Stimulated activated naive B cell treated with anti-CD40 and anti-IgM and Interleukin-4, amounts not matched to agents 10 μg/mL and 1 μg/mL and 100 μg/mL, for 72 hours (primary cell): ENCODE measurements around the gene AACS.

ENCODE experiments used
- ATAC-seq, 2 donors: fragments of 150-1000 bp; cut with Tn5 transposase; replicated peaks; 2 replicates each; pipeline ENCODE4 v1.10.0; 2021; ENCODE audit warnings: moderate library complexity in 1 of 2
- DNase-seq: peaks from one replicate; pipeline ENCODE4 v3.0.0; 2021
- H3K27ac Mint-ChIP-seq: one replicate; pipeline ENCODE4 v1.8.0; 2022; ENCODE audit warnings: mild to moderate bottlenecking, mixed read lengths
- H3K27me3 Mint-ChIP-seq, 2 donors: one replicate each; pipeline ENCODE4 v1.8.0; 2022; ENCODE audit warnings: mixed read lengths in 2 of 2
- H3K36me3 Mint-ChIP-seq, 2 donors: one replicate each; pipeline ENCODE4 v1.8.0; 2022; ENCODE audit warnings: mixed read lengths in 2 of 2, mild to moderate bottlenecking in 1 of 2
- H3K4me1 Mint-ChIP-seq, 2 donors: one replicate each; pipeline ENCODE4 v1.8.0; 2022; ENCODE audit warnings: mixed read lengths in 2 of 2, mild to moderate bottlenecking in 1 of 2
- H3K4me3 Mint-ChIP-seq, 2 donors: one replicate each; pipeline ENCODE4 v1.8.0; 2022; ENCODE audit warnings: mild to moderate bottlenecking in 2 of 2, mixed read lengths in 2 of 2, moderate library complexity in 1 of 2
- H3K9me3 Mint-ChIP-seq, 2 donors: one replicate each; pipeline ENCODE4 v1.8.0; 2022; ENCODE audit warnings: mixed read lengths in 2 of 2, mild to moderate bottlenecking in 1 of 2

AACS gene

DNA sequence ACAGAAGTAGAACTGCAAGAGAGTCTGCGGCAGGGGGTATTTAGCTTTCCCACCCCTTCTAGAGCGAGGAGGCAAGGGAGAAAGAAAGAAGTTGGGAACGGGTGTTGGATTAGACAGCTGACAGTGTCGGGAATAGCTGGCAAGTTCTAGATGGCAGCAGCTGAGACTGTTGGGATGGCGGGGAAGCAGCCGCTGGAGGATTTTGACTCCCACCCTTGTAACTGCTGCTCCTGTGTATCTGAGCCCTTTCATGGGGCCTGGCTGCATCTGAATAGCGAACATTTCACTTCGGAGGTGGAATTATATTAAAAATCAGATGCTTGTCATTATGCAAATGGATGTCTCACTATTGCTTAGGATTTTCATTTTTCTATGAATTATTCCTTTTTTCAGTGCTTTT is 104.6 kb downstream of the AACS start:
- DNase-seq: no peak
- H3K4me3 Mint-ChIP-seq: no peak overlapping the region
- H3K9me3 Mint-ChIP-seq: peaks cover 0 to under 1% of the 10 kb centered on the region in 2 donors
- ATAC-seq: no peak
- H3K27ac Mint-ChIP-seq: no peak overlapping the region
- peaks cover 30 to 40% of the 10 kb centered on the region in 2 donors for H3K27me3 Mint-ChIP-seq
- no peaks in the 10 kb centered on the region for H3K36me3 Mint-ChIP-seq
- H3K4me1 Mint-ChIP-seq: no peaks in the 10 kb centered on the region

DNA sequence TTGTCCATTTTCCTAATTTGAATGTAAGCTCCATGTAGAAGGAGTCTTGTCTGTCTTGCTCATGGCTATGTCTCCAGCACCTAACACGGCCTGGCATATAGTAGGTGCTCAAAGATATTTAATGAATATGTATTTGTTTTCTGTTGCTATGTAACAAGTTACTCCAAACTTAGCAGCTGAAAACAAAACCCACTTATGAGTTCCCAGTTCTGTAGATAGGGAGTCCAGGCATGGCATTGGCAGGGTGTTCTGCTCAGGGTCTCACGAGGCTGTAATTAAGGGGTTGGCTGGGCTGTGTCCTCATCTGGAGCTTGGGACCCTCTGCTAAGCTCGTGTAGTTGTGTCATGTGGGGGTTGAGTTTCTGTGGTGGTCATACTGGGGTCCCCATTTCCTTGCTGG is 106.0 kb downstream of the AACS start:
- Mint-ChIP-seq H3K4me1 (no peaks in the 10 kb centered on the region), H3K9me3 (peaks cover 4 to 7% of the 10 kb centered on the region in 2 donors), H3K4me3 (no peak overlapping the region), H3K27ac (no peak overlapping the region), H3K36me3 (peaks cover 0 to 3% of the 10 kb centered on the region in 2 donors), H3K27me3 (peaks cover 38 to 51% of the 10 kb centered on the region in 2 donors)
- DNase-seq: no peak
- ATAC-seq: no peak

DNA sequence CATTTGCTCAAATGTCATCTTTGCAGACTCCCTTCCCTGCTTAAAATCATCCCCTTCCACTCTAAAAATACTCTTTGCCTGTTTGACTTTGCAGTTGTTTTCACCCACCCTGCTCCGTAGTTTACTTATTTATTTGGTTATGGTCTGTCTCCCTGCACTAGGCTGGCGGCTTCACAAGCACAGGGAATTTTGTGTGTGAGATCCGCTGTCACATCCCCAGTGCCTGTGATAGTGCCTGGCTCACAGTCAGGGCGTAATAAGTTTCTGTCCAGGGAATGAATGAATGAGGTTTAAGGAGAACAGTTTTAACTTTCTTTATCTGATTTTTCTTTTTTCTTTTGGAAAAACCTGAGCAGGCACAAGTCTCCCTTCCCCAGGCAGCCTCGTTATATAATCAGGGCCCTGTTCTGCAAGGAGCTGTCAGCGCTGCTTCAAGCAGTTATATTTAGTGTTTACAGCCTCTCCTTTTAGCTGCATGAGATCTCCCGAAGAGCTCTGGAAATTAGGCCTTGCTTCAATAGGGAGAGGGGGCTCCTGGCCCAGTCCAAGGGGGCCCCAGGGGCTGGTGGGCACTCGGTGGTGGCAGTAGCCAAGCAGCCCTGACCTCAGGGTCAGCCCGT is 107.1 kb downstream of the AACS start:
- Mint-ChIP-seq H3K27me3 (peaks cover 41 to 56% of the 10 kb centered on the region in 2 donors), H3K36me3 (peaks cover 0 to 3% of the 10 kb centered on the region in 2 donors), H3K9me3 (peaks cover 4 to 7% of the 10 kb centered on the region in 2 donors), H3K4me3 (no peak overlapping the region), H3K27ac (no peak overlapping the region), H3K4me1 (no peaks in the 10 kb centered on the region)
- no peak for DNase-seq
- ATAC-seq: no peak

DNA sequence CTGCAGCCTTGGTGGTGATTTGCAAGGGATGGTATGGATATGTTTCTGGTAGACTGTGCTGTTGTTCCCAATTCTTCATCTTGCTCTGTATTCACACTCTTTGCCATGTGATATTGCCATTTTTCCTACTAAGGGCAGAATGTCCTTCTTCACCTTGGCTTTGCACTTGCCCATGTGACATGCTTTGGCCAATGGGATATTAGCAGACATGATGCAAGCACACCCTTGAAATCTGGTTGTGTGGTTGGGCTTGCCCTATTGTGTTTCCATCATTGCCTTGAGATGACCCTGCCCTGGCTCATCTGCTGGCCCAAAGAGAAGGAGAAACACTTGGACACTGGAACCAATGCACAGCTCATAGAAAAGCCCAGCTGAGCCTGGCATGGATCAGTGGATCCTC is 110.3 kb downstream of the AACS start:
- Mint-ChIP-seq H3K9me3 (peaks cover 4 to 7% of the 10 kb centered on the region in 2 donors), H3K4me3 (no peak overlapping the region), H3K27me3 (peaks cover 41 to 62% of the 10 kb centered on the region in 2 donors), H3K36me3 (peaks cover 0 to 3% of the 10 kb centered on the region in 2 donors), H3K4me1 (no peaks in the 10 kb centered on the region), H3K27ac (no peak overlapping the region)
- ATAC-seq (no peak), DNase-seq (no peak)

DNA sequence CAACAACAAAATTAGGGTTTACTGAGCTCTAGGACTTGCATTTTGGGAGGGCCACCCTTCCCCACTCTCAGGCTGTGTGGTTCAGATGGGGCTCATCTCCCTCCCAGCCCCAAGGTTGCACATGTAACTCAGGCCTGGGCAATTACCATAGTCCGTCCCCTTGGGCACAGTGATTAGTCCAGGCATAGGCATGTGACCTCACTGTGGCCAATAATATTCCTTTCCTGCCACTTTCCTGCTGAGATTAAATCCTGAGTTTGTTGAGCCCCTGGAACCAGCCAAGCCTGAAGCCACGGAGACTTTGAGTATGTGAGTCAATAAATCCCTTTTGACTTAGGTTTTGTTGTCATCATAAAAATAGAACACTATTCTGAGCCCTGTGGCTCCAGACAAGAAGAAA is 113.0 kb downstream of the AACS start:
- Mint-ChIP-seq H3K27me3 (peaks cover 56 to 77% of the 10 kb centered on the region in 2 donors), H3K9me3 (peaks cover 4 to 7% of the 10 kb centered on the region in 2 donors), H3K36me3 (peaks cover 0 to 3% of the 10 kb centered on the region in 2 donors), H3K27ac (no peak overlapping the region), H3K4me1 (peaks cover 3% of the 10 kb centered on the region in 2 donors), H3K4me3 (no peak overlapping the region)
- no peak for ATAC-seq
- DNase-seq: no peak

DNA sequence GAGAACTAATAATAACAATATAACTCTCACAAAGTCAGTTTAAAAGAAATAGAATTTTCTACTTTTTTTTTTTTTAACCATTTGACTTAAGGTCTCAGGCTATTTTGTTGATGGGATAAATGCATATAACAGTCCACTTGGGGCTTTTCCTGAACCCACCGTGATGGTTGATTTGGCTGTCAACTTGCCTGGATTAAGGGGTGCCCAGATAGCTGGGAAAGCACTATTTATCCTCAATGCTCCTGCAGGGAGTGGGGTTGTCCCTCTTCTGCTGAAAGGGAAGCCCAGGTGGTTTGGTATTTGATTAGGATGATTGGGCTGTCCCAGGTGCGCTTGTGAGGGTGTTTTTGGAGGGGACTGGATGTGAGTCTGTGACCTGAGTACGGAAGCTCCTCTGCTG is 114.9 kb downstream of the AACS start:
- H3K4me1 Mint-ChIP-seq: peaks cover 6% of the 10 kb centered on the region in 2 donors
- H3K27ac Mint-ChIP-seq: no peak overlapping the region
- no peak overlapping the region for H3K4me3 Mint-ChIP-seq
- peaks cover 65 to 83% of the 10 kb centered on the region in 2 donors for H3K27me3 Mint-ChIP-seq
- H3K36me3 Mint-ChIP-seq: peaks cover 0 to 3% of the 10 kb centered on the region in 2 donors
- peaks cover under 1 to 7% of the 10 kb centered on the region in 2 donors for H3K9me3 Mint-ChIP-seq
- DNase-seq: no peak
- ATAC-seq: no peak

DNA sequence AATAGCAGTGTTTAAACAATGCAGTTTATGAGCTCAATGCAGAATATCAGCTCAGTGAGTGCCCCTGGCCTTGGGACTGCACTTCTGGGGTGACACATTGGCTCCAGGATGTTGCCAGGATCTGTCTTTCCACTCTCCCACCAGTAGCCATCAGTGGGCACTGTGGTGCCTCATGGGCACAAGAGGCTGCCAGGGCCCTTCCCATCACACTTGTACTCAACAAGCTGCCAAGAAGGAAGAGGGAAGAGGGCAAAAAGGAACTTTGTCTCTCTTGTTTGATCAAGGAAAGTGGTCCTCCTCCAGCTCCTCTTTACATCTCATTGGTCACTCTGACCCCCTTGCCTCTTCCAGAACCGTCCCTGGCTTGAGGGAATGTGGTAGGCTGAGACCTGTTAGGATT is 115.9 kb downstream of the AACS start:
- Mint-ChIP-seq H3K36me3 (peaks cover 0 to 1% of the 10 kb centered on the region in 2 donors), H3K27me3 (peaks cover 66 to 83% of the 10 kb centered on the region in 2 donors), H3K4me3 (no peak overlapping the region), H3K27ac (no peak overlapping the region), H3K9me3 (peaks cover 0 to under 1% of the 10 kb centered on the region in 2 donors), H3K4me1 (peaks cover 6 to 14% of the 10 kb centered on the region in 2 donors)
- ATAC-seq: no peak
- no peak for DNase-seq

DNA sequence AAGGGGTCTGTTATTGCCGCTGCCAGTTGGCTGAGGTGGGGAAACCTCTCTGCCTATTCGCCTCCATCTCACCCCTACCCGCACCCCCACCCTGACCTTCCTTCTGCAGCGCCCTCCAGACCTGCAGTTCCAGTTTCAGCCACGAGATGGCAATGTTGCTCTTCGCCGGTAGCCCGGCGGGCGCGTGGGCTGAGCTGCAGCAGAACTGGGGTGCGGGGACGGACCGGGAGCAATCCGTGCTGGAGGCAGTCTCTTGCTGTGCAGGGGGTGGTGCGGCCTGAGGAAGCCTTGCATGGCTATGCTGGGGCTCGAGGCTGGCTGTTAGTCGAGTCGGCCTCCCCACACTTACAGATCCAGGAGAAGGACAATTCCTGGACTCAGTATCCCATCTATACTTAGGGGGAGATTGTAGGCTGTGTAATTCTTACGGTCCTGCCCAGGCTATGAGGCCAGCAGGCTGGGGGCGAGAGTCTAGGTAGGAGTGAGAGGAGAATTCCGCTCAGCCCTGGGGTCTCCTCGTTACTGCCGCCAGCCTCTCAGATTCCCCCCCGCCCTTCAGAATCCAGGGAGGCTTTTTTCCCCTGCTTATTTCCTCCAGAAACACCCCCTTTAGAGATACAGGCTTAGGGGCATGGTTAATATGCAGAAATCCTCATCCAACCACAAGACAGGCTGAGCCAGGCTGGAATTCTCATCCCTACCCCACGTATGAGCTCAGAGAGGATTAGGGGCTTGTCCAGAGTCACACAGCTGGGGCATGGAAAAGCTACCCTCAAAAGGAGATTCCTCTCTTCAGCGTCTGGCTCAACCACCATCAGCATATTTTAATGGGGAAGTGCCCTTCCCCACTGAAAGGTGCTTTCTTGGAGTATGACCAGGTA is 118.2 kb downstream of the AACS start:
- no peaks in the 10 kb centered on the region for H3K36me3 Mint-ChIP-seq
- H3K4me1 Mint-ChIP-seq: peaks cover 8 to 32% of the 10 kb centered on the region in 2 donors
- no peaks in the 10 kb centered on the region for H3K9me3 Mint-ChIP-seq
- H3K27ac Mint-ChIP-seq: no peak overlapping the region
- DNase-seq: peak; percentile 67
- H3K27me3 Mint-ChIP-seq: peaks cover 70 to 78% of the 10 kb centered on the region in 2 donors
- no peak overlapping the region for H3K4me3 Mint-ChIP-seq
- peak; percentile 85 to 87 for ATAC-seq

DNA sequence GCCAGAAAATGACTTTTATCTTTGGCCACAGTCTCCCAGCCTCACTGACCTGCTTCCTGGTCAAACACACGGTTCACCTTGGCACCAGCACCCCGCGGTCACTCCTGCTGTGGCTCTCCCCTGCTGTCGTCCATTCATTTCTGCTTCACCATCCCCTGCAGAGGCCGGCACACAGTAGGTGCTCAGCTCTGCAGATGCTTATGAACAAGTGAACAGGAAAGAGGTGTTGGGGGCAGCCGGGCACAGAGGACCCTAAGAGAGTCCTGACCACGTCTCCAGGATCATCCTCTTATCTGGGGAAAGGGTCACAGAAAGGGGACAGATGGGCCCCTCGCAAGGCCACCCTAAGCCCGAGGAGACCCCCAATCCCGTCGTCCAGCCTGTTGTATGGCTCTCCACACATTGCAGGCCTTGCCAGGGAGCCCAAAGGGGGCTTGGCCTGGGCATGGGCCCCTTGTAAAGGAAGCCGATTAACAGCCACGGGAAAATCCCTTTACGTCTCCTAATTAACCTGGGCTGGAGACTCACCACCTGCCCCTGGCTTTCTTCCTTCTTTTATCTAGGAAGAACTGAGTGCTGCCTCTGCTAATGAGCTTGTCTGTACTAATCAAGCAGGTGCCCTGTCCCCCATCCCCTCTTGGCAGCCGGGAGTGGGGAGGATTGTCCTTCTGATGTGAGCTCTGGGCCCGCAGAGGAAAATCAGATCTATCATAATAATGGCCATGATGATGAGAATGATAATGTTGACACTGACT is 119.2 kb downstream of the AACS start:
- peaks cover 13 to 41% of the 10 kb centered on the region in 2 donors for H3K4me1 Mint-ChIP-seq
- DNase-seq (no peak), ATAC-seq (no peak)
- H3K9me3 Mint-ChIP-seq: no peaks in the 10 kb centered on the region
- no peak overlapping the region for H3K27ac Mint-ChIP-seq
- no peaks in the 10 kb centered on the region for H3K36me3 Mint-ChIP-seq
- no peak overlapping the region for H3K4me3 Mint-ChIP-seq
- peaks cover 76 to 82% of the 10 kb centered on the region in 2 donors for H3K27me3 Mint-ChIP-seq

DNA sequence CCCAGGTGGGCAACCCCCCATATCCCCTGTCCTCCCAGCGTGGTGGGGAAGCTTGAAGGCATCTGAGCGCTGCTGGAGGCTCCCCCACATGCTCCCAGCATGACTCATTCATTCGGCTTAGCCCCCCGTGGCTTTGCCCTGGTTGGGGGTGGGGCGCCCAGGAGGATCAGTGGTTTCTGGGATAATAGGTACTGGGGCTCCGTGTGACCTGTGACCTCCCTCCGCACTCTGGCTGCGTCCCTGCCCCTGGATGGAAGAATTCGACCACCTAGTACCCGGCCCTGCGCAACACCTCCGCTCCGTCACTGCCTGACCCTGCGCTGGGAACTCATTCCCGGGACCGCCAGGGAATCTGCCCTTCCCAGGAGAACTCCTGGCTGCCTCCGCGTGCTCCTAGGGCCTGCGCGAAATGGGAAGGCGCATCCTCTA is 120.1 kb downstream of the AACS start:
- Mint-ChIP-seq H3K36me3 (no peaks in the 10 kb centered on the region), H3K27me3 (peaks cover 83 to 89% of the 10 kb centered on the region in 2 donors), H3K4me3 (peak overlapping the region in 1 of 2 donors; percentile 64), H3K27ac (no peak overlapping the region), H3K4me1 (peaks cover 14 to 42% of the 10 kb centered on the region in 2 donors), H3K9me3 (no peaks in the 10 kb centered on the region)
- DNase-seq: no peak
- no peak for ATAC-seq

DNA sequence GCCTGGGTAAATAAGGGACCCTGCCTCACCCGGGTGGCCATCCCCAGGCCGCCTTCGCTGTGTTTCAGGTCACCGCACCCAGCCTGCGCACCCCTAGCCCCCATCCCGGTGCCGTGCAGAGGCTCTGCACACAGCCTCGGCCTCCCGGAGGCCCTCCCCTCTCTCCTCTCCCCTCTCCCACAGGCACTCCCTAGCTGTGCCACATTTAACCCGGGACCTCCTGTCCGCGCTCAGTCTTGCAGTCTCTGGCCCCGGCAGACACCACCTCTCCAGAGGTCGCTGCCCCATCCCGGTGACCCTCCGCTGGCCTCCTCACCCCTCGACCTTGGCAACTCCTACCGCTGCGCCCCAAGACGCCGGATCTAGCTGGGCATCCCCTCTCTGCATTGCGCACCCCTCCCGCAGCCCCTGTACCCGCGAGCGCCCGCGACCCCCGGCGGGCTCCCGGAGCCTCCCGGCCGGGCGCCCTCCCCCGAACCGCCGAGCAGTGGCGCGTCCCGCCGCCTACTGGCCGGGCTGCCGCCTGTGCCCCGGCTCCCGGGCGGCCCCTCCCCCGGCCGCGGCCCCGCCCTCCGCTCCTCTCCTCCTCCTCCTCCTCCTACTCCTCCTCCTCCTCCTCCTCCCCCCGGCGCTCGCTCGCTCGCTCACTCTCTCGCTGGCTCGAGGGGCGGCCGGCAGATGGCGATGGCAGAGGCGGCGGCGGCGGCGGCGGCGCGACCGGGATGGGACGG is 120.7 kb downstream of the AACS start, which contains the start of gene TMEM132B:
TMEM132B (plus strand) TSS at position 647 of the 731 bp plus-strand sequence.
- Mint-ChIP-seq H3K27me3 (peaks cover 82 to 87% of the 10 kb centered on the region in 2 donors), H3K4me3 (peak within 1 kb of the TSS; percentile 64 to 65), H3K36me3 (no peaks in the 10 kb centered on the region), H3K4me1 (peaks cover 14 to 42% of the 10 kb centered on the region in 2 donors), H3K9me3 (no peaks in the 10 kb centered on the region), H3K27ac (peak within 1 kb of the TSS; percentile 67)
- peak; percentile 60 to 63 for ATAC-seq
- DNase-seq: peak; percentile 13

DNA sequence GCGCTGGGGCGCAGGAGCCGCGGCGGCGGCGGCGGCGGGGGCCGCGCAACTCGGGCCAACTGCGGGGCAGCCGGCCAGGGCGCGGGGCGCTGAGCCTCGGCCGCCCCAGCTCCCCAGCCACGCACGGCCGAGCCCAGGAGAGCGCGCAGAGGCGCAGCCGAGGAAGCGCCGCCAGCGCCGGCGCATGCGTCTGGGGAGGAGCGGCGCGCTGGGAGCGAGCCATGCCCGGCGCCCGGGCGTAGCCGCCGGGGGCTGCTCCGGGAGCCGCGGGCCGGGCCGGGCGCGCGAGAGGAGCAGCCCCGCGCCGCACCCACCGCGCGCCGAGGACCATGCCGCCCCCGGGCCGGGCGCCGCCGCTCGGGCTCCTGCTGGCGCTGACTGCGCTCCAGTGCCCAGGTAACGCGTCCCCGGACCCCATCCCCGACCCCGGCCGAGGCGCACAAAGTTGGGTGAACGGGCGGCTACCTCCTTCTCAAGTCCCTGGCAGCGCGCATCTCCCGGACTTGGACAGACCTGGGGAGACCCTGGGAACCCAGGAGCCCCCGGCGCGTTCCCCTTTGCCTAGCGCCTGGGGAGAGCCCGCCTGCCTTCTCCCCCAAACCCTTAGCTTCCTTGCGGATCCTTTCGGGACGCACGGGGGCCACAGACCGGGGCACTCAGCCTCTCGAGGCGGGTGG is 121.4 kb downstream of the AACS start:
- Mint-ChIP-seq H3K36me3 (peaks cover 0 to 2% of the 10 kb centered on the region in 2 donors), H3K4me1 (peaks cover 14 to 42% of the 10 kb centered on the region in 2 donors), H3K27ac (peak overlapping the region; percentile 67), H3K9me3 (no peaks in the 10 kb centered on the region), H3K4me3 (peak overlapping the region; percentile 57 to 65), H3K27me3 (peaks cover 82 to 87% of the 10 kb centered on the region in 2 donors)
- no peak for DNase-seq
- ATAC-seq: peak; percentile 6 to 20

DNA sequence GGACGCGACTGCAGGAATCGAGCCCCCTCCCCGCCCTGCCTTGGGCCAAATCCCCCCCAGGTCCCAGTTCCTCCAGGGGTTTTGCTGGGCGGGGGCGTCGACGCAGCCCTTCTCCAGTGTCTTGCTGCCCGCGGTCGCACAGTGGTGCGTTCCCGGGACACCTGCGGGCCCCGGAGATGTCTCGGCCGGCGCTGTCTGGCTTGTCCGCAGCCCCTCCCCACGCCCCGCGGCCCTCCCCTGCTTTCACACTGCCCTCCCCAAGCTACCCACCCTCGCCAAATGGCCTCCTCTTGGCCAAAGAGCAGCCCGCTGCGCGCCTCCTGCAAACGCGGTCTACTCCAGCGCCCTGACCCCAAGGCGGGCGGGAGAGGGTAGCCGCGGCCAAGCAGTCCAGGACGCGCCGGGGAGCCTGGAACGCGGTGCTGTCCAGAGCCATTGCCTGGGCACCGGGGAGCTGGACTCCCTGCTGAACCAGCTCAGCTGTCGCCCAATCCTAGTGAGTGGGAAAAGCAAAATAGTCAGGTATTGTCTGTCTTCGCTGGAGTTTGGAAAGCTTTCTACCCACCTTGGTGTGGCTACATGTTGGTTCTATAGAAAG is 122.0 kb downstream of the AACS start:
- Mint-ChIP-seq H3K36me3 (peaks cover 0 to 2% of the 10 kb centered on the region in 2 donors), H3K27ac (no peak overlapping the region), H3K4me3 (peak overlapping the region; percentile 57 to 65), H3K27me3 (peaks cover 82 to 87% of the 10 kb centered on the region in 2 donors), H3K9me3 (no peaks in the 10 kb centered on the region), H3K4me1 (peaks cover 14 to 42% of the 10 kb centered on the region in 2 donors)
- ATAC-seq: no peak
- no peak for DNase-seq
